Breast epithelium (tissue), 3 donors: Measurements from ENCODE around the gene PTPN4.
"Not testable (repeated sequence)": the region's sequence is repeated elsewhere in the genome, so short reads cannot be mapped to it uniquely, and the experiment has no call there.

Experiments
- POLR2A ChIP-seq: fragments of 450-650 bp; IDR thresholded peaks from one replicate; pipeline ENCODE4 v1.6.1; 2016; ENCODE audit warnings: antibody characterized with exemption, mild to moderate bottlenecking, moderate library complexity
- POLR2AphosphoS5 ChIP-seq, 3 donors: sonication (generic); formaldehyde crosslinking; IDR thresholded peaks; one replicate each; pipeline ENCODE4 v1.6.1; 2017; ENCODE audit warnings: antibody characterized with exemption in 3 of 3

GRCh38 chr2:119801989-119802388 lies 42.3 kb downstream of the PTPN4 start:
- TF ChIP-seq POLR2A; POLR2AphosphoS5 (IDR thresholded peaks at IDR 0.05): not testable (repeated sequence)
